K562 (cell line): ENCODE data around the gene NBPF12. TPM values are rescaled to one million over a fixed set of nuclear protein-coding genes. Genes with fewer than 3 reads are reported as not detected.
"Not testable (repeated sequence)": the region's sequence is repeated elsewhere in the genome, so short reads cannot be mapped to it uniquely, and the experiment has no call there.

ENCODE experiments used
- ARID3A ChIP-seq: IDR thresholded peaks from 2 replicates; pipeline ENCODE4 v1.6.1; 2012; ENCODE audit warnings: low read depth, low read length, improper control_type of control experiment, borderline replicate concordance
- ELF1 ChIP-seq: fragments of 200-800 bp; sonication (Bioruptor generic); IDR thresholded peaks from 2 replicates; pipeline ENCODE4 v1.6.1; 2016; ENCODE audit warnings: missing genetic modification characterization, missing compliant biosample characterization
- JUND ChIP-seq, 2 experiments: IDR thresholded peaks; 2 replicates in 1 of 2; 3 replicates in 1 of 2; pipeline ENCODE4 v1.6.1; 2011; ENCODE audit warnings: borderline replicate concordance in 2 of 2, low read depth in 2 of 2, low read length in 2 of 2, improper control_type of control experiment in 1 of 2, missing biosample characterization in 1 of 2, missing genetic modification characterization in 1 of 2, missing genetic modification reagents in 1 of 2
- MYC ChIP-seq, 2 experiments: fragments of 250-450 bp in 1 of 2; sonication (Bioruptor Pico) in 1 of 2; IDR thresholded peaks; 2 replicates each; pipeline versions ENCODE4 v1.5.1 to v1.6.1; 2012 to 2021; ENCODE audit warnings: low read depth in 2 of 2, borderline replicate concordance in 1 of 2, improper control_type of control experiment in 1 of 2, low read length in 1 of 2, mild to moderate bottlenecking in 1 of 2, moderate library complexity in 1 of 2
- POLR2A ChIP-seq: fragments of 450-650 bp; conservative IDR thresholded peaks from 2 replicates; pipeline ENCODE4 v1.6.1; 2016
- polyA plus RNA-seq, 8 experiments: library from polyadenylated mRNA; depleted of rRNA in 4 of 8; stranded (reverse) in 5 of 8; unstranded in 3 of 8; fragments of >200 nt; fragmentation: Nextera tagmentation in 2 of 8; fragmentation: Illumina TruSeq in 1 of 8; extraction: Ambion mirVana in 2 of 8; extraction: Trizol in 1 of 8; gene quantifications; 2 replicates each; pipeline versions ENCODE4 v1.2.1 to v1.2.3, GENCODE V29; 2011 to 2014; ENCODE audit warnings: inconsistent platforms in 1 of 8, missing spikeins in 1 of 8
- total RNA-seq, 7 experiments: library from RNA; depleted of rRNA in 6 of 7; stranded (reverse); fragments of >200 nt in 6 of 7; fragmentation: Illumina TruSeq in 2 of 7; extraction: Trizol in 2 of 7; gene quantifications; 2 replicates each; pipeline versions ENCODE4 v1.2.1 to v1.2.3, GENCODE V29; 2011 to 2021; ENCODE audit warnings: low replicate concordance in 1 of 7
- TF ChIP-seq, protein P1 (sequence below), 2 experiments: fragments of 450-650 bp in 1 of 2; sonication (generic) in 1 of 2; formaldehyde crosslinking in 1 of 2; IDR thresholded peaks; 2 replicates each; pipeline versions ENCODE4 v1.7.1 to v1.9.0; 2016 to 2022; ENCODE audit warnings: inconsistent platforms in 1 of 2, mild to moderate bottlenecking in 1 of 2, missing genetic modification reagents in 1 of 2
- TF ChIP-seq, protein P2 (sequence below): sonication (generic); IDR thresholded peaks from 2 replicates; pipeline ENCODE4 v1.6.1; 2016

The NBPF12 gene
- total and polyA plus RNA-seq, 9 of the 15 experiments (the other 6 are each of a cell fraction or from before 2014, with no cell fraction given), result 2.4 to 14.5 (median 8.2) TPM

GRCh38 chr1:146934390-146935223 lies 3.5 kb upstream of the NBPF12 start (continued):
- TF ChIP-seq, protein P1, sequence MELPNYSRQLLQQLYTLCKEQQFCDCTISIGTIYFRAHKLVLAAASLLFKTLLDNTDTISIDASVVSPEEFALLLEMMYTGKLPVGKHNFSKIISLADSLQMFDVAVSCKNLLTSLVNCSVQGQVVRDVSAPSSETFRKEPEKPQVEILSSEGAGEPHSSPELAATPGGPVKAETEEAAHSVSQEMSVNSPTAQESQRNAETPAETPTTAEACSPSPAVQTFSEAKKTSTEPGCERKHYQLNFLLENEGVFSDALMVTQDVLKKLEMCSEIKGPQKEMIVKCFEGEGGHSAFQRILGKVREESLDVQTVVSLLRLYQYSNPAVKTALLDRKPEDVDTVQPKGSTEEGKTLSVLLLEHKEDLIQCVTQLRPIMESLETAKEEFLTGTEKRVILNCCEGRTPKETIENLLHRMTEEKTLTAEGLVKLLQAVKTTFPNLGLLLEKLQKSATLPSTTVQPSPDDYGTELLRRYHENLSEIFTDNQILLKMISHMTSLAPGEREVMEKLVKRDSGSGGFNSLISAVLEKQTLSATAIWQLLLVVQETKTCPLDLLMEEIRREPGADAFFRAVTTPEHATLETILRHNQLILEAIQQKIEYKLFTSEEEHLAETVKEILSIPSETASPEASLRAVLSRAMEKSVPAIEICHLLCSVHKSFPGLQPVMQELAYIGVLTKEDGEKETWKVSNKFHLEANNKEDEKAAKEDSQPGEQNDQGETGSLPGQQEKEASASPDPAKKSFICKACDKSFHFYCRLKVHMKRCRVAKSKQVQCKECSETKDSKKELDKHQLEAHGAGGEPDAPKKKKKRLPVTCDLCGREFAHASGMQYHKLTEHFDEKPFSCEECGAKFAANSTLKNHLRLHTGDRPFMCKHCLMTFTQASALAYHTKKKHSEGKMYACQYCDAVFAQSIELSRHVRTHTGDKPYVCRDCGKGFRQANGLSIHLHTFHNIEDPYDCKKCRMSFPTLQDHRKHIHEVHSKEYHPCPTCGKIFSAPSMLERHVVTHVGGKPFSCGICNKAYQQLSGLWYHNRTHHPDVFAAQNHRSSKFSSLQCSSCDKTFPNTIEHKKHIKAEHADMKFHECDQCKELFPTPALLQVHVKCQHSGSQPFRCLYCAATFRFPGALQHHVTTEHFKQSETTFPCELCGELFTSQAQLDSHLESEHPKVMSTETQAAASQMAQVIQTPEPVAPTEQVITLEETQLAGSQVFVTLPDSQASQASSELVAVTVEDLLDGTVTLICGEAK (IDR thresholded peaks at IDR 0.05), result 0 out of 2 replicates have a peak, but pooled peaks have one; percentile 23
- TF ChIP-seq, protein P1 (CRISPR knock-in tag; IDR thresholded peaks at IDR 0.05), result not testable (repeated sequence)
- TF ChIP-seq, protein P2, sequence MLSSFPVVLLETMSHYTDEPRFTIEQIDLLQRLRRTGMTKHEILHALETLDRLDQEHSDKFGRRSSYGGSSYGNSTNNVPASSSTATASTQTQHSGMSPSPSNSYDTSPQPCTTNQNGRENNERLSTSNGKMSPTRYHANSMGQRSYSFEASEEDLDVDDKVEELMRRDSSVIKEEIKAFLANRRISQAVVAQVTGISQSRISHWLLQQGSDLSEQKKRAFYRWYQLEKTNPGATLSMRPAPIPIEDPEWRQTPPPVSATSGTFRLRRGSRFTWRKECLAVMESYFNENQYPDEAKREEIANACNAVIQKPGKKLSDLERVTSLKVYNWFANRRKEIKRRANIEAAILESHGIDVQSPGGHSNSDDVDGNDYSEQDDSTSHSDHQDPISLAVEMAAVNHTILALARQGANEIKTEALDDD, result 0 out of 2 replicates have a peak, but pooled peaks have one; percentile 38
- TF ChIP-seq POLR2A (peak; percentile 33; the same call in 1 of the 2 replicates), MYC (IDR thresholded peaks at IDR 0.05; ENCODE audit: low read depth, low read length) (0 out of 2 replicates have a peak, but pooled peaks have one; percentile 29), JUND (IDR thresholded peaks at IDR 0.05; ENCODE audit: borderline replicate concordance, low read depth, low read length) (0 out of 2 replicates have a peak, but pooled peaks have one; percentile 7), ELF1 (peak; percentile 80), ARID3A (peak; percentile 54; the same call in 1 of the 2 replicates)
- not testable (repeated sequence) for TF ChIP-seq MYC (CRISPR knock-in tag; IDR thresholded peaks at IDR 0.05; ENCODE audit: borderline replicate concordance, low read depth); JUND (tag; IDR thresholded peaks at IDR 0.05; ENCODE audit: borderline replicate concordance, low read depth, low read length)
